Caco-2 (cell line): Measurements from ENCODE around the gene CTSD. TPM values are rescaled to one million over a fixed set of nuclear protein-coding genes. Genes with fewer than 3 reads are reported as not detected.

Experiments used
- BruUV-seq: library from RNA; stranded (reverse); fragments of 400-500 nt; replicated peaks from 2 replicates; lab custom pipeline; 2021; lab: Mats Ljungman, UMichigan
- CTCF ChIA-PET: fragments of 300-600 bp; sonication (Branson Sonifier 250); formaldehyde crosslinking; loops from one replicate; lab custom pipeline; 2022; ENCODE audit warnings: antibody characterized with exemption; lab: Charles Lee
- POLR2A ChIA-PET: fragments of 300-600 bp; sonication (Branson Sonifier 250); formaldehyde crosslinking; loops from one replicate; lab custom pipeline; 2022; ENCODE audit warnings: antibody characterized with exemption; lab: Charles Lee
- DNase-seq, 2 experiments: peaks; one replicate each; pipeline versions ENCODE4 v3.0.0 to v3.0.0-alpha.2; 2020 to 2022
- H3K27me3 ChIP-seq: replicated peaks from 2 replicates; pipeline ENCODE4 v1.6.0; 2011; ENCODE audit warnings: low read length; ENCODE audit not compliant: control insufficient read depth, insufficient read depth
- H3K36me3 ChIP-seq: 2 replicates; pipeline ENCODE4 v1.5.1; 2011; ENCODE audit warnings: low read length; ENCODE audit not compliant: control insufficient read depth, insufficient read depth
- H3K4me1 ChIP-seq: fragments of 250-450 bp; sonication (Bioruptor Pico); 2 replicates; pipeline ENCODE4 v1.5.1; 2020; ENCODE audit warnings: mild to moderate bottlenecking
- H3K4me3 ChIP-seq: 2 replicates; pipeline ENCODE4 v1.5.1; 2011; ENCODE audit warnings: low read depth, mild to moderate bottlenecking, control low read depth, low read length
- H3K9me3 ChIP-seq: fragments of 250-450 bp; sonication (Bioruptor Pico); 2 replicates; pipeline ENCODE4 v1.5.1; 2020; ENCODE audit warnings: mild to moderate bottlenecking, moderate library complexity
- H3K27ac Mint-ChIP-seq: one replicate; pipeline ENCODE4 v1.8.0; 2022; ENCODE audit warnings: mixed read lengths; ENCODE audit not compliant: unreplicated experiment
- H3K27me3 Mint-ChIP-seq: one replicate; pipeline ENCODE4 v1.8.0; 2022; ENCODE audit warnings: mixed read lengths; ENCODE audit not compliant: insufficient read depth, unreplicated experiment
- H3K36me3 Mint-ChIP-seq: one replicate; pipeline ENCODE4 v1.8.0; 2022; ENCODE audit warnings: mild to moderate bottlenecking, mixed read lengths; ENCODE audit not compliant: insufficient read depth, unreplicated experiment
- H3K4me1 Mint-ChIP-seq: one replicate; pipeline ENCODE4 v1.8.0; 2022; ENCODE audit warnings: low read depth, mixed read lengths; ENCODE audit not compliant: unreplicated experiment
- H3K4me3 Mint-ChIP-seq: one replicate; pipeline ENCODE4 v1.8.0; 2022; ENCODE audit warnings: mild to moderate bottlenecking, moderate library complexity, mixed read lengths; ENCODE audit not compliant: unreplicated experiment
- H3K9me3 Mint-ChIP-seq: one replicate; pipeline ENCODE4 v1.8.0; 2022; ENCODE audit warnings: mixed read lengths; ENCODE audit not compliant: unreplicated experiment
- CTCF ChIP-seq, 2 experiments: fragments of 200-600 bp in 1 of 2; IDR thresholded peaks; 1 replicate in 1 of 2; 2 replicates in 1 of 2; pipeline versions ENCODE4 v1.5.1 to v1.8.0; 2011 to 2022; ENCODE audit warnings: antibody characterized with exemption in 1 of 2, control low read depth in 1 of 2, inconsistent platforms in 1 of 2, low read depth in 1 of 2, low read length in 1 of 2, mild to moderate bottlenecking in 1 of 2, moderate library complexity in 1 of 2; ENCODE audit not compliant: insufficient read depth in 1 of 2, severe bottlenecking in 1 of 2, unreplicated experiment in 1 of 2
- intact Hi-C: fragments of 100-400 bp; cut with micrococcal nuclease; formaldehyde crosslinking; loops from one replicate; pipeline ENCODE4 v1.10.0; 2022; ENCODE audit not compliant: unreplicated experiment
- total RNA-seq: library from RNA; stranded (reverse); gene quantifications from 2 replicates; pipeline ENCODE4 v1.2.3, GENCODE V29; 2022

CTSD gene
- total RNA-seq, 1 experiment from 2014 or later, result 335 TPM

GRCh38 chr11:1768141-1768469, 4.4 kb upstream of the CTSD start:
- Mint-ChIP-seq H3K9me3 (no peaks in the 10 kb centered on the region), H3K27me3 (no peaks in the 10 kb centered on the region), H3K4me1 (peaks cover 11% of the 10 kb centered on the region), H3K36me3 (peaks cover 5% of the 10 kb centered on the region), H3K4me3 (no peak overlapping the region), H3K27ac (no peak overlapping the region)
- intact Hi-C loops, result no loop called here
- no peak for DNase-seq
- Histone ChIP-seq H3K36me3 (no peaks in the 10 kb centered on the region), H3K27me3 (no peaks in the 10 kb centered on the region), H3K9me3 (no peaks in the 10 kb centered on the region), H3K4me1 (peaks cover 8% of the 10 kb centered on the region), H3K4me3 (no peak overlapping the region)
- ChIA-PET CTCF (no interaction called here), POLR2A (no interaction called here)
- no peak for TF ChIP-seq CTCF (IDR thresholded peaks at IDR 0.05; ENCODE audit: insufficient read depth in 1 of 2, low read depth in 1 of 2, low read length in 1 of 2, severe bottlenecking in 1 of 2, unreplicated experiment in 1 of 2)
- BruUV-seq, result no TSS peak

GRCh38 chr11:1767399-1768140, 3.8 kb upstream of the CTSD start:
- Histone ChIP-seq H3K4me3 (no peak overlapping the region), H3K9me3 (no peaks in the 10 kb centered on the region), H3K36me3 (no peaks in the 10 kb centered on the region), H3K27me3 (no peaks in the 10 kb centered on the region), H3K4me1 (peaks cover 11% of the 10 kb centered on the region)
- no peaks in the 10 kb centered on the region for H3K9me3 Mint-ChIP-seq
- ChIA-PET POLR2A (no interaction called here), CTCF (no interaction called here)
- H3K36me3 Mint-ChIP-seq, result peaks cover 5% of the 10 kb centered on the region
- DNase-seq, result no peak
- no peaks in the 10 kb centered on the region for H3K27me3 Mint-ChIP-seq
- no peak overlapping the region for H3K4me3 Mint-ChIP-seq
- H3K27ac Mint-ChIP-seq, result no peak overlapping the region
- no TSS peak for BruUV-seq
- peaks cover 12% of the 10 kb centered on the region for H3K4me1 Mint-ChIP-seq
- no peak for TF ChIP-seq CTCF (IDR thresholded peaks at IDR 0.05; ENCODE audit: insufficient read depth in 1 of 2, low read depth in 1 of 2, low read length in 1 of 2, severe bottlenecking in 1 of 2, unreplicated experiment in 1 of 2)
- intact Hi-C loops, result no loop called here

- no peaks in the 10 kb centered on the region for H3K27me3 Mint-ChIP-seq
- H3K27ac Mint-ChIP-seq, result no peak overlapping the region
- POLR2A ChIA-PET, result no interaction called here
- H3K4me1 Mint-ChIP-seq, result peaks cover 10% of the 10 kb centered on the region
- CTCF ChIA-PET, result interaction anchor here (0.6 to 0.7 kb wide), 2 partner anchors 10 to 73 kb away, joined by 3 to 4 read pairs; no protein-coding TSS in a partner anchor
- no peaks in the 10 kb centered on the region for H3K9me3 Mint-ChIP-seq
- BruUV-seq, result no TSS peak
- H3K36me3 Mint-ChIP-seq, result peaks cover 6% of the 10 kb centered on the region
- intact Hi-C loops, result no loop called here
- H3K4me1 ChIP-seq, result peaks cover 7% of the 10 kb centered on the region
- no peak for TF ChIP-seq CTCF (IDR thresholded peaks at IDR 0.05; ENCODE audit: insufficient read depth in 1 of 2, low read depth in 1 of 2, low read length in 1 of 2, severe bottlenecking in 1 of 2, unreplicated experiment in 1 of 2)
- H3K4me3 ChIP-seq, result no peak overlapping the region
- no peaks in the 10 kb centered on the region for H3K9me3 ChIP-seq
- DNase-seq, result no peak
- no peaks in the 10 kb centered on the region for H3K27me3 ChIP-seq
- no peaks in the 10 kb centered on the region for H3K36me3 ChIP-seq
- no peak overlapping the region for H3K4me3 Mint-ChIP-seq
Observed at GRCh38 chr11:1766719-1767398, 3.1 kb upstream of the CTSD start.
